ENCODE results near the gene ATP6V0B.

Gene ATP6V0B

GRCh38 chr1:43982808-43983207 is 8.0 kb downstream of the ATP6V0B start:
- DNase-seq, result no peak

- no peak for DNase-seq
These were observed 8.6 kb downstream of the ATP6V0B start for GRCh38 chr1:43983253-43983899.

- DNase-seq, result no peak
These were observed 10.1 kb downstream of the ATP6V0B start for GRCh38 chr1:43984855-43985254.

- no peak for DNase-seq
These were observed 11.3 kb downstream of the ATP6V0B start for GRCh38 chr1:43985984-43986595.

GRCh38 chr1:43986712-43987111 is 12.0 kb downstream of the ATP6V0B start:
- DNase-seq, result no peak

- DNase-seq, result no peak
These were observed 12.6 kb downstream of the ATP6V0B start for GRCh38 chr1:43987159-43987902.

- no peak for DNase-seq
These were observed 15.8 kb downstream of the ATP6V0B start for GRCh38 chr1:43990271-43991199.

- DNase-seq, result no peak
These were observed 16.4 kb downstream of the ATP6V0B start for GRCh38 chr1:43991200-43991475.

GRCh38 chr1:43991476-43992231 is 16.9 kb downstream of the ATP6V0B start, which contains the start of gene CCDC24:
TSS of gene CCDC24 (plus strand) at chr1:43991599. CDS start at chr1:43991879, 280 bp downstream.
- peak in 51 of 56 donors; percentile 20 to 87 (median 69) for DNase-seq

GRCh38 chr1:43992232-43992995 is 17.7 kb downstream of the ATP6V0B start:
- no peak for DNase-seq

GRCh38 chr1:43993206-43993914 is 18.6 kb downstream of the ATP6V0B start:
- no peak for DNase-seq

- DNase-seq, result no peak
These were observed 19.3 kb downstream of the ATP6V0B start for GRCh38 chr1:43994071-43994470.

GRCh38 chr1:43994794-43995790 is 20.3 kb downstream of the ATP6V0B start:
- peak in 3 of 56 donors; percentile 9 to 25 (median 10) for DNase-seq

- DNase-seq, result peak in 9 of 56 donors; percentile 8 to 41 (median 28)
These were observed 21.4 kb downstream of the ATP6V0B start for GRCh38 chr1:43995984-43996732.

GRCh38 chr1:43996733-43997115 is 22.0 kb downstream of the ATP6V0B start:
- DNase-seq, result no peak

- no peak for DNase-seq
These were observed 22.7 kb downstream of the ATP6V0B start for GRCh38 chr1:43997295-43997999.

- DNase-seq, result no peak
These were observed 23.2 kb downstream of the ATP6V0B start for GRCh38 chr1:43998000-43998378.
